ENCODE data around the gene TRIM71.

DNA sequence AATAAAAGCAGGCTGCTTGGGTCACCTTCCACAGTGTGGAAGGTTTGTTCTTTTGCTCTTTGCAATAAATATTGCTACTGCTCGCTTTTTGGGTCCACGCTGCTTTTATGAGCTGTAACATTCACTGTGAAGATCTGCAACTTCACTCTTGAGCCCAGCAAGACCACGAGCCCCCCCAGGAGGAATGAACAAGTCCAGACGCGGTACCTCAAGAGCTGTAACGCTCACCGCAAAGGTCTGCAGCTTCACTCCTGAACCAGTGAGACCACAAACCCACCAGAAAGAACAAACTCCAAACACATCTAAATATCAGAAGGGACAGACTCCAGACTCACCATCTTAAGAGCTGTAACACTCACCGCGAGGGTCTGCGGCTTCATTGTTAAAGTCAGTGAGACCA, 86.2 kb downstream of the TRIM71 start:
- TF ChIP-seq GABPB1 (CRISPR knock-in tag; IDR thresholded peaks at IDR 0.05) = no peak
- TF ChIP-seq, protein P1, sequence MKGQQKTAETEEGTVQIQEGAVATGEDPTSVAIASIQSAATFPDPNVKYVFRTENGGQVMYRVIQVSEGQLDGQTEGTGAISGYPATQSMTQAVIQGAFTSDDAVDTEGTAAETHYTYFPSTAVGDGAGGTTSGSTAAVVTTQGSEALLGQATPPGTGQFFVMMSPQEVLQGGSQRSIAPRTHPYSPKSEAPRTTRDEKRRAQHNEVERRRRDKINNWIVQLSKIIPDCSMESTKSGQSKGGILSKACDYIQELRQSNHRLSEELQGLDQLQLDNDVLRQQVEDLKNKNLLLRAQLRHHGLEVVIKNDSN (CRISPR knock-in tag; IDR thresholded peaks at IDR 0.05) = no peak
- TF ChIP-seq, protein P2, sequence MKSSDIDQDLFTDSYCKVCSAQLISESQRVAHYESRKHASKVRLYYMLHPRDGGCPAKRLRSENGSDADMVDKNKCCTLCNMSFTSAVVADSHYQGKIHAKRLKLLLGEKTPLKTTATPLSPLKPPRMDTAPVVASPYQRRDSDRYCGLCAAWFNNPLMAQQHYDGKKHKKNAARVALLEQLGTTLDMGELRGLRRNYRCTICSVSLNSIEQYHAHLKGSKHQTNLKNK (CRISPR knock-in tag; IDR thresholded peaks at IDR 0.05) = no peak
- TF ChIP-seq, protein P3, sequence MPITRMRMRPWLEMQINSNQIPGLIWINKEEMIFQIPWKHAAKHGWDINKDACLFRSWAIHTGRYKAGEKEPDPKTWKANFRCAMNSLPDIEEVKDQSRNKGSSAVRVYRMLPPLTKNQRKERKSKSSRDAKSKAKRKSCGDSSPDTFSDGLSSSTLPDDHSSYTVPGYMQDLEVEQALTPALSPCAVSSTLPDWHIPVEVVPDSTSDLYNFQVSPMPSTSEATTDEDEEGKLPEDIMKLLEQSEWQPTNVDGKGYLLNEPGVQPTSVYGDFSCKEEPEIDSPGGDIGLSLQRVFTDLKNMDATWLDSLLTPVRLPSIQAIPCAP (CRISPR knock-in tag; IDR thresholded peaks at IDR 0.05) = no peak
